BE2C (cell line): Measurements from ENCODE around the gene COL4A1.
A peak's percentile ranks its signal among the peaks of the same experiment; 100 is the strongest.

Experiments used
- DNase-seq: peaks from one replicate; pipeline ENCODE4 v3.0.0-alpha.2; 2020
- H3K27me3 ChIP-seq: fragments of 250-450 bp; sonication (Bioruptor Pico); 2 replicates; pipeline ENCODE4 v1.5.1; 2020; ENCODE audit warnings: mild to moderate bottlenecking
- H3K36me3 ChIP-seq: fragments of 250-450 bp; sonication (Bioruptor Pico); 2 replicates; pipeline ENCODE4 v1.5.1; 2020; ENCODE audit warnings: mild to moderate bottlenecking
- H3K4me1 ChIP-seq: fragments of 250-450 bp; sonication (Bioruptor Pico); 2 replicates; pipeline ENCODE4 v1.5.1; 2020
- H3K4me3 ChIP-seq: 2 replicates; pipeline ENCODE4 v1.5.1; 2011; ENCODE audit warnings: low read depth, low read length
- H3K9me3 ChIP-seq: fragments of 250-450 bp; sonication (Bioruptor Pico); 2 replicates; pipeline ENCODE4 v1.5.1; 2020
- CTCF ChIP-seq: IDR thresholded peaks from 2 replicates; pipeline ENCODE4 v1.5.1; 2012; ENCODE audit warnings: mild to moderate bottlenecking, low read depth, low read length

COL4A1 gene

GRCh38 chr13:110352735-110353134 lies 45.8 kb upstream of the COL4A1 start:
- peak; percentile 25 for DNase-seq
- H3K9me3 ChIP-seq = no peaks in the 10 kb centered on the region
- H3K36me3 ChIP-seq = no peaks in the 10 kb centered on the region
- no peaks in the 10 kb centered on the region for H3K4me1 ChIP-seq
- no peak overlapping the region for H3K4me3 ChIP-seq
- peak; percentile 36 for TF ChIP-seq CTCF
- H3K27me3 ChIP-seq = peaks cover 5% of the 10 kb centered on the region; the same call in 1 of the 2 replicates

GRCh38 chr13:110351636-110352420 lies 44.9 kb upstream of the COL4A1 start:
- DNase-seq = no peak
- H3K4me1 ChIP-seq = no peaks in the 10 kb centered on the region
- no peak overlapping the region for H3K4me3 ChIP-seq
- H3K27me3 ChIP-seq = peaks cover 5% of the 10 kb centered on the region; the same call in 1 of the 2 replicates
- TF ChIP-seq CTCF = no peak
- H3K36me3 ChIP-seq = no peaks in the 10 kb centered on the region
- no peaks in the 10 kb centered on the region for H3K9me3 ChIP-seq

GRCh38 chr13:110350509-110350908 lies 43.6 kb upstream of the COL4A1 start:
- Histone ChIP-seq H3K36me3 (no peaks in the 10 kb centered on the region), H3K4me1 (no peaks in the 10 kb centered on the region), H3K4me3 (no peak overlapping the region), H3K27me3 (peaks cover 5% of the 10 kb centered on the region; the same call in 1 of the 2 replicates), H3K9me3 (no peaks in the 10 kb centered on the region)
- TF ChIP-seq CTCF = no peak
- DNase-seq = no peak

- no peak for TF ChIP-seq CTCF
- DNase-seq = no peak
- Histone ChIP-seq H3K4me3 (no peak overlapping the region), H3K36me3 (no peaks in the 10 kb centered on the region), H3K27me3 (peaks cover 5% of the 10 kb centered on the region; the same call in 1 of the 2 replicates), H3K9me3 (no peaks in the 10 kb centered on the region), H3K4me1 (no peaks in the 10 kb centered on the region)
Measured at GRCh38 chr13:110350049-110350448, 43.1 kb upstream of the COL4A1 start.

- no peak for TF ChIP-seq CTCF
Measured at GRCh38 chr13:110349239-110349638, 42.3 kb upstream of the COL4A1 start.

More at GRCh38 chr13:110349239-110349638, 42.3 kb upstream of the COL4A1 start:
- no peak for DNase-seq
- Histone ChIP-seq H3K9me3 (no peaks in the 10 kb centered on the region), H3K4me1 (no peaks in the 10 kb centered on the region), H3K36me3 (no peaks in the 10 kb centered on the region), H3K4me3 (no peak overlapping the region), H3K27me3 (peaks cover 5% of the 10 kb centered on the region; the same call in 1 of the 2 replicates)
